Stimulated activated CD8-positive, alpha-beta memory T cell treated with anti-CD3 and anti-CD28 coated beads, Interleukin-4, amount 100 ng/mL, for 4 hours (primary cell): Measurements from ENCODE around the gene ARAP3.

Experiments used
- DNase-seq, 2 donors: peaks; one replicate each; pipeline ENCODE4 v3.0.0-alpha.2; 2020; ENCODE audit warnings: low read depth in 2 of 2, low spot score in 1 of 2

The ARAP3 gene

GRCh38 chr5:141641634-141642267, 40.3 kb downstream of the ARAP3 start:
- DNase-seq = no peak

- DNase-seq = no peak
Observed at GRCh38 chr5:141640698-141641097, 41.3 kb downstream of the ARAP3 start.

- DNase-seq = no peak
Observed at GRCh38 chr5:141640051-141640415, 42.0 kb downstream of the ARAP3 start.

GRCh38 chr5:141639357-141640050, 42.5 kb downstream of the ARAP3 start:
- no peak for DNase-seq

- DNase-seq = no peak
Observed at GRCh38 chr5:141638771-141639170, 43.3 kb downstream of the ARAP3 start.

GRCh38 chr5:141637767-141638419, 44.1 kb downstream of the ARAP3 start:
- DNase-seq = peak in 1 of 2 donors; percentile 24

- DNase-seq = peak in 1 of 2 donors; percentile 17
Observed at GRCh38 chr5:141637123-141637766, 44.8 kb downstream of the ARAP3 start.

- peak; percentile 80 to 88 for DNase-seq
Observed at GRCh38 chr5:141636413-141637122, 45.5 kb downstream of the ARAP3 start, which contains the start of the genes HDAC3 and RELL2. HDAC3 (minus strand) TSS chr5:141636849; CDS start chr5:141636790, 59 bp downstream. RELL2 (plus strand) TSS chr5:141636997; CDS start chr5:141638226, 1,229 bp downstream.

GRCh38 chr5:141636106-141636412, 46.0 kb downstream of the ARAP3 start:
- no peak for DNase-seq

- no peak for DNase-seq
Observed at GRCh38 chr5:141635646-141636045, 46.4 kb downstream of the ARAP3 start.

GRCh38 chr5:141634720-141635119, 47.3 kb downstream of the ARAP3 start:
- no peak for DNase-seq

- DNase-seq = no peak
Observed at GRCh38 chr5:141633871-141634561, 48.0 kb downstream of the ARAP3 start.

GRCh38 chr5:141632650-141633049, 49.4 kb downstream of the ARAP3 start:
- no peak for DNase-seq

- DNase-seq = no peak
Observed at GRCh38 chr5:141630570-141631140, 51.4 kb downstream of the ARAP3 start.

GRCh38 chr5:141628175-141628788, 53.7 kb downstream of the ARAP3 start:
- no peak for DNase-seq

- DNase-seq = no peak
Observed at GRCh38 chr5:141623611-141624010, 58.4 kb downstream of the ARAP3 start.

- DNase-seq = no peak
Observed at GRCh38 chr5:141623186-141623585, 58.8 kb downstream of the ARAP3 start.

- peak; percentile 96 to 99 for DNase-seq
Observed at GRCh38 chr5:141618804-141619554, 63.1 kb downstream of the ARAP3 start, which contains the start of gene DIAPH1. DIAPH1 (minus strand) TSS chr5:141619000; CDS start chr5:141618914, 86 bp downstream.
